DMS 273 (cell line): ENCODE data around the gene FGFR2.

Source experiments
- DNase-seq: peaks from one replicate; lab custom pipeline; 2025; ENCODE audit not compliant: unreplicated experiment; lab: John Stamatoyannopoulos, UW

The FGFR2 gene

GRCh38 chr10:121459622-121460453, 138.4 kb downstream of the FGFR2 start:
- no peak for DNase-seq

GRCh38 chr10:121459279-121459621, 139.0 kb downstream of the FGFR2 start:
- DNase-seq, result no peak

- DNase-seq, result peak; percentile 14
These were observed 140.5 kb downstream of the FGFR2 start for GRCh38 chr10:121457729-121458128.

GRCh38 chr10:121455377-121455776, 142.9 kb downstream of the FGFR2 start:
- no peak for DNase-seq

GRCh38 chr10:121454781-121455180, 143.5 kb downstream of the FGFR2 start:
- DNase-seq, result no peak

GRCh38 chr10:121453160-121453559, 145.1 kb downstream of the FGFR2 start:
- DNase-seq, result no peak

- DNase-seq, result no peak
These were observed 145.7 kb downstream of the FGFR2 start for GRCh38 chr10:121452581-121452980.

- no peak for DNase-seq
These were observed 148.0 kb downstream of the FGFR2 start for GRCh38 chr10:121450247-121450646.

GRCh38 chr10:121449482-121449924, 148.7 kb downstream of the FGFR2 start:
- DNase-seq, result no peak

- no peak for DNase-seq
These were observed 149.3 kb downstream of the FGFR2 start for GRCh38 chr10:121448766-121449421.

GRCh38 chr10:121444520-121445165, 153.6 kb downstream of the FGFR2 start:
- DNase-seq, result peak; percentile 51

- DNase-seq, result peak; percentile 53
These were observed 155.9 kb downstream of the FGFR2 start for GRCh38 chr10:121442086-121442935.

- DNase-seq, result no peak
These were observed 157.8 kb downstream of the FGFR2 start for GRCh38 chr10:121440461-121440860.

GRCh38 chr10:121438333-121438732, 159.9 kb downstream of the FGFR2 start:
- DNase-seq, result no peak

GRCh38 chr10:121437596-121437995, 160.6 kb downstream of the FGFR2 start:
- peak; percentile 49 for DNase-seq

GRCh38 chr10:121436630-121437341, 161.5 kb downstream of the FGFR2 start:
- DNase-seq, result no peak

- no peak for DNase-seq
These were observed 162.0 kb downstream of the FGFR2 start for GRCh38 chr10:121436281-121436629.

- DNase-seq, result peak; percentile 4
These were observed 163.0 kb downstream of the FGFR2 start for GRCh38 chr10:121435099-121435875.

- DNase-seq, result no peak
These were observed 164.3 kb downstream of the FGFR2 start for GRCh38 chr10:121433965-121434364.

- no peak for DNase-seq
These were observed 169.4 kb downstream of the FGFR2 start for GRCh38 chr10:121428867-121429266.
